ENCODE results near the gene BMPR1A. TPM values are rescaled to one million over a fixed set of nuclear protein-coding genes. Genes with fewer than 3 reads are reported as not detected.

Gene BMPR1A
- polyA plus RNA-seq, 1 donor (not counting 4 experiments of a cell fraction or from before 2014, with no cell fraction given), result 22.2 TPM

- H4K20me1 ChIP-seq (ENCODE audit: control insufficient read depth, extremely low read depth, insufficient read depth, low read length), result no peaks in the 10 kb centered on the region
- peaks cover 2 to 6% of the 10 kb centered on the region in 2 experiments for H3K36me3 ChIP-seq (ENCODE audit: control insufficient read depth in 2 of 2, extremely low read depth in 1 of 2, insufficient read depth in 2 of 2, low read length in 2 of 2)
- peaks cover 36% of the 10 kb centered on the region for H3K79me2 ChIP-seq (ENCODE audit: control insufficient read depth, insufficient read depth, low read length)
- dilution Hi-C loops (cut with MboI; ENCODE audit: extremely low pct_ligation_motif_present, low sequenced_read_pairs), result no loop called here
- TF ChIP-seq CTCF (optimal IDR thresholded peaks at IDR 0.05 in 1 of 3, IDR thresholded peaks at IDR 0.05 in 1 of 3, conservative IDR thresholded peaks at IDR 0.05 in 1 of 3; ENCODE audit: extremely low read depth in 1 of 3, insufficient read depth in 2 of 3, low read length in 3 of 3), result no peak
- no peak for TF ChIP-seq EZH2 (IDR thresholded peaks at IDR 0.05; ENCODE audit: low read length)
- H3K9me1 ChIP-seq (ENCODE audit: control insufficient read depth, extremely low read depth, insufficient read depth, low read length), result peaks cover 2% of the 10 kb centered on the region
- no peak overlapping the region for H3K4me3 ChIP-seq (ENCODE audit: control insufficient read depth in 2 of 3, extremely low read depth in 1 of 3, insufficient read depth in 2 of 3, low read depth in 1 of 3, low read length in 3 of 3)
- no peak overlapping the region for H3K9ac ChIP-seq (ENCODE audit: control insufficient read depth, extremely low read depth, insufficient read depth, low read length)
- H3K27ac ChIP-seq (ENCODE audit: control insufficient read depth, insufficient read depth, low read length), result no peak overlapping the region
- no peaks in the 10 kb centered on the region for H3K27me3 ChIP-seq (ENCODE audit: control insufficient read depth, extremely low read depth, insufficient read depth, low read length)
- H3K9me3 ChIP-seq (ENCODE audit: control insufficient read depth, low read depth, low read length), result no peaks in the 10 kb centered on the region
- DNase-seq (ENCODE audit: low read depth, low spot score), result no peak
- H3K4me2 ChIP-seq (ENCODE audit: control insufficient read depth, extremely low read depth, insufficient read depth, low read depth, low read length), result no peak overlapping the region
- H3K4me1 ChIP-seq (ENCODE audit: control insufficient read depth, extremely low read depth, insufficient read depth, low read length), result peaks cover 51% of the 10 kb centered on the region
- FAIRE-seq, result no peak
- H2AFZ ChIP-seq (ENCODE audit: control insufficient read depth, low read length), result no peak overlapping the region
Observed at GRCh38 chr10:86964847-86965190, 208.4 kb downstream of the BMPR1A start.

- Histone ChIP-seq H3K4me2 (ENCODE audit: control insufficient read depth, extremely low read depth, insufficient read depth, low read depth, low read length) (peak overlapping the region; percentile 98), H3K4me3 (ENCODE audit: control insufficient read depth in 2 of 3, extremely low read depth in 1 of 3, insufficient read depth in 2 of 3, low read depth in 1 of 3, low read length in 3 of 3) (peak overlapping the region in 2 of 3 experiments; percentile 18 to 95), H3K4me1 (ENCODE audit: control insufficient read depth, extremely low read depth, insufficient read depth, low read length) (peaks cover 49% of the 10 kb centered on the region), H3K9me3 (ENCODE audit: control insufficient read depth, low read depth, low read length) (no peaks in the 10 kb centered on the region), H3K9me1 (ENCODE audit: control insufficient read depth, extremely low read depth, insufficient read depth, low read length) (peaks cover 2% of the 10 kb centered on the region), H3K27me3 (ENCODE audit: control insufficient read depth, extremely low read depth, insufficient read depth, low read length) (no peaks in the 10 kb centered on the region), H3K79me2 (ENCODE audit: control insufficient read depth, insufficient read depth, low read length) (peaks cover 35% of the 10 kb centered on the region), H2AFZ (ENCODE audit: control insufficient read depth, low read length) (peak overlapping the region; percentile 89), H3K9ac (ENCODE audit: control insufficient read depth, extremely low read depth, insufficient read depth, low read length) (peak overlapping the region; percentile 99), H3K27ac (ENCODE audit: control insufficient read depth, insufficient read depth, low read length) (peak overlapping the region; percentile 100), H4K20me1 (ENCODE audit: control insufficient read depth, extremely low read depth, insufficient read depth, low read length) (no peaks in the 10 kb centered on the region), H3K36me3 (ENCODE audit: control insufficient read depth in 2 of 2, extremely low read depth in 1 of 2, insufficient read depth in 2 of 2, low read length in 2 of 2) (peaks cover 2 to 6% of the 10 kb centered on the region in 2 experiments)
- dilution Hi-C loops (cut with MboI; ENCODE audit: extremely low pct_ligation_motif_present, low sequenced_read_pairs), result no loop called here
- FAIRE-seq (peak; percentile 66), DNase-seq (ENCODE audit: low read depth, low spot score) (no peak)
- no peak for TF ChIP-seq CTCF (optimal IDR thresholded peaks at IDR 0.05 in 1 of 3, IDR thresholded peaks at IDR 0.05 in 1 of 3, conservative IDR thresholded peaks at IDR 0.05 in 1 of 3; ENCODE audit: extremely low read depth in 1 of 3, insufficient read depth in 2 of 3, low read length in 3 of 3)
- TF ChIP-seq EZH2 (IDR thresholded peaks at IDR 0.05; ENCODE audit: low read length), result no peak
Observed at GRCh38 chr10:86965986-86966654, 209.7 kb downstream of the BMPR1A start.
